K562 (cell line): ENCODE measurements around the gene RGS17. TPM values are rescaled to one million over a fixed set of nuclear protein-coding genes. Genes with fewer than 3 reads are reported as not detected.

Source experiments
- AFF4 ChIP-seq: sonication (generic); formaldehyde crosslinking; IDR thresholded peaks from 2 replicates; pipeline ENCODE4 v1.8.0; 2023; ENCODE audit warnings: mild to moderate bottlenecking, missing genetic modification reagents
- ATF2 ChIP-seq: sonication (generic); formaldehyde crosslinking; IDR thresholded peaks from 2 replicates; pipeline ENCODE4 v1.8.1; 2022; ENCODE audit warnings: missing genetic modification reagents
- ATF3 ChIP-seq, 2 experiments: fragments of 450-650 bp in 1 of 2; sonication (generic) in 1 of 2; formaldehyde crosslinking in 1 of 2; IDR thresholded peaks in 1 of 2; conservative IDR thresholded peaks in 1 of 2; 2 replicates each; pipeline versions ENCODE4 v1.6.1 to v1.8.1; 2016 to 2023; ENCODE audit warnings: mild to moderate bottlenecking in 2 of 2, moderate library complexity in 2 of 2, inconsistent platforms in 1 of 2, missing genetic modification reagents in 1 of 2
- CCNT2 ChIP-seq: IDR thresholded peaks from 2 replicates; pipeline ENCODE4 v1.6.1; 2011; ENCODE audit warnings: borderline replicate concordance, low read depth, mild to moderate bottlenecking, moderate library complexity, mixed read lengths, low read length; ENCODE audit not compliant: insufficient read length; ENCODE audit errors: extremely low read depth
- EP400 ChIP-seq: fragments of 450-650 bp; IDR thresholded peaks from 2 replicates; pipeline ENCODE4 v1.6.1; 2017; ENCODE audit warnings: antibody characterized with exemption, mild to moderate bottlenecking, moderate library complexity
- HDAC8 ChIP-seq: fragments of 450-650 bp; IDR thresholded peaks from 2 replicates; pipeline ENCODE4 v1.6.1; 2016; ENCODE audit warnings: mild to moderate bottlenecking, missing genetic modification characterization, moderate library complexity, missing compliant biosample characterization
- JUND ChIP-seq, 2 experiments: IDR thresholded peaks; 2 replicates in 1 of 2; 3 replicates in 1 of 2; pipeline ENCODE4 v1.6.1; 2011; ENCODE audit warnings: borderline replicate concordance in 2 of 2, low read depth in 2 of 2, low read length in 2 of 2, improper control_type of control experiment in 1 of 2, missing biosample characterization in 1 of 2, missing genetic modification characterization in 1 of 2, missing genetic modification reagents in 1 of 2
- LCOR ChIP-seq: sonication (generic); formaldehyde crosslinking; IDR thresholded peaks from 2 replicates; pipeline ENCODE4 v1.8.0; 2022; ENCODE audit warnings: mild to moderate bottlenecking, missing genetic modification reagents
- MYC ChIP-seq, 2 experiments: fragments of 250-450 bp in 1 of 2; sonication (Bioruptor Pico) in 1 of 2; IDR thresholded peaks; 2 replicates each; pipeline versions ENCODE4 v1.5.1 to v1.6.1; 2012 to 2021; ENCODE audit warnings: low read depth in 2 of 2, borderline replicate concordance in 1 of 2, improper control_type of control experiment in 1 of 2, low read length in 1 of 2, mild to moderate bottlenecking in 1 of 2, moderate library complexity in 1 of 2
- NFE2 ChIP-seq: IDR thresholded peaks from 2 replicates; pipeline ENCODE4 v1.6.1; 2014; ENCODE audit warnings: antibody characterized with exemption, low read depth
- PKNOX1 ChIP-seq: fragments of 450-650 bp; IDR thresholded peaks from 2 replicates; pipeline ENCODE4 v1.6.1; 2016
- RNF2 ChIP-seq: sonication (generic); IDR thresholded peaks from 2 replicates; pipeline ENCODE4 v1.6.1; 2016
- TCF7 ChIP-seq: sonication (generic); IDR thresholded peaks from 2 replicates; pipeline ENCODE4 v1.6.1; 2016; ENCODE audit warnings: antibody characterized with exemption, borderline replicate concordance
- ZBTB2 ChIP-seq: fragments of 450-650 bp; IDR thresholded peaks from 2 replicates; pipeline ENCODE4 v1.6.1; 2016; ENCODE audit warnings: antibody characterized with exemption
- ZNF232 ChIP-seq: sonication (generic); formaldehyde crosslinking; IDR thresholded peaks from 2 replicates; pipeline ENCODE4 v1.8.0; 2022; ENCODE audit warnings: mild to moderate bottlenecking, missing genetic modification reagents
- ZNF644 ChIP-seq: fragments of 200-800 bp; sonication (Bioruptor generic); IDR thresholded peaks from 2 replicates; pipeline ENCODE4 v1.6.1; 2016; ENCODE audit warnings: low read depth, missing genetic modification characterization, missing compliant biosample characterization
- polyA plus RNA-seq, 8 experiments: library from polyadenylated mRNA; depleted of rRNA in 4 of 8; stranded (reverse) in 5 of 8; unstranded in 3 of 8; fragments of >200 nt; fragmentation: Nextera tagmentation in 2 of 8; fragmentation: Illumina TruSeq in 1 of 8; extraction: Ambion mirVana in 2 of 8; extraction: Trizol in 1 of 8; gene quantifications; 2 replicates each; pipeline versions ENCODE4 v1.2.1 to v1.2.3, GENCODE V29; 2011 to 2014; ENCODE audit warnings: inconsistent platforms in 1 of 8, missing spikeins in 1 of 8
- total RNA-seq, 7 experiments: library from RNA; depleted of rRNA in 6 of 7; stranded (reverse); fragments of >200 nt in 6 of 7; fragmentation: Illumina TruSeq in 2 of 7; extraction: Trizol in 2 of 7; gene quantifications; 2 replicates each; pipeline versions ENCODE4 v1.2.1 to v1.2.3, GENCODE V29; 2011 to 2021; ENCODE audit warnings: low replicate concordance in 1 of 7

RGS17 gene
- total and polyA plus RNA-seq, 9 of the 15 experiments (the other 6 are each of a cell fraction or from before 2014, with no cell fraction given) = 0.01 to 0.14 (median 0.08) TPM; not detected in 6

GRCh38 chr6:153001767-153002612, 129.1 kb downstream of the RGS17 start (continued):
- TF ChIP-seq MYC (IDR thresholded peaks at IDR 0.05; ENCODE audit: low read depth, low read length) (no peak), MYC (CRISPR knock-in tag; IDR thresholded peaks at IDR 0.05; ENCODE audit: borderline replicate concordance, low read depth) (no peak), RNF2 (no peak), ZNF644 (tag) (peak; percentile 56; the same call in 1 of the 2 replicates), PKNOX1 (no peak), HDAC8 (tag) (no peak), JUND (IDR thresholded peaks at IDR 0.05; ENCODE audit: borderline replicate concordance, low read depth, low read length) (0 out of 2 replicates have a peak, but pooled peaks have one; percentile 11), JUND (tag; IDR thresholded peaks at IDR 0.05; ENCODE audit: borderline replicate concordance, low read depth, low read length) (no peak; the same call in 2 of the 3 replicates), TCF7 (no peak), EP400 (no peak), NFE2 (no peak), LCOR (CRISPR knock-in tag) (no peak), CCNT2 (peak; percentile 18), ATF3 (IDR thresholded peaks at IDR 0.05) (peak; percentile 78), ATF3 (CRISPR knock-in tag; conservative IDR thresholded peaks at IDR 0.05) (no peak), ZBTB2 (no peak), ATF2 (CRISPR knock-in tag) (no peak), AFF4 (peak; percentile 37; the same call in 1 of the 2 replicates), ZNF232 (no peak)
